ENCODE measurements around the gene TTC9B.

The TTC9B gene

DNA sequence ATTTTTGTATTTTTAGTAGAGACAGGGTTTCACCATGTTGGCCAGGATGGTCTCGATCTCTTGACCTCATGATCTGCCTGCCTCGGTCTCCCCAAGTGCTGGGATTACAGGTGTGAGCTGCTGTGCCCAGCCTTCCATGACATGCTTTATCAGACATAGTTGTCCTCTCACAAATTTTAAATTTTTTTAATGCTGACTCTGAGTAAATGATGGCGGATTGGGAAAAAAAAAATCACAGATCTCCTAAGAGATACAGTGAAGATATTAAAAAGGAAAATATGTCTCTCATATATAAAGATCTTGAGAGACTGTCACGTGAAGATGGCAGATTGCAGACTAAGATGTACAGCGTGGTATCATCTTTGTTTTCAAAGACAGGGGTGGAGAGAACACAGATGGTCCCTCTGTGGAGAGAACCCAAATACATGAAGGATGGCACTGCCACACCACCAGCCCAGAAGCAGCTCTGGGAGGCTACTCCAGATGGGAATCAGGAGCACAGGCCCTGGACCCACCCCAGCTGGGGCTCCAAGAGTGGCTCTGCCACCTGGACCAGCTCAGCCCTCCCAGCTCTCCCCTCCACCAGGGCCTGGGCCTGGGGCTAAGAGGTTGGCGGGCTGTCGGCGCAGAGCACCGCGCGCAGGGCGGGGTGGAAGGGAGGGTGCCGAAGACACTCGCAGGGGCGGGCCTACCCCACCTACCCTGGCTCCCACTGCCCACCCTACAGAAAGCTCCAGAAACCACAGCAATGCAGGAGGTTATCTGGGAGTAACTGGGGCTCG lies 28.3 kb upstream of the TTC9B start:
- DNase-seq (no peak), ATAC-seq (ENCODE audit: insufficient read depth, low read depth) (no peak)
- no peak for TF ChIP-seq EZH2 (IDR thresholded peaks at IDR 0.05; ENCODE audit: borderline replicate concordance, low read depth, low read length, severe bottlenecking)
- TF ChIP-seq, protein P1, sequence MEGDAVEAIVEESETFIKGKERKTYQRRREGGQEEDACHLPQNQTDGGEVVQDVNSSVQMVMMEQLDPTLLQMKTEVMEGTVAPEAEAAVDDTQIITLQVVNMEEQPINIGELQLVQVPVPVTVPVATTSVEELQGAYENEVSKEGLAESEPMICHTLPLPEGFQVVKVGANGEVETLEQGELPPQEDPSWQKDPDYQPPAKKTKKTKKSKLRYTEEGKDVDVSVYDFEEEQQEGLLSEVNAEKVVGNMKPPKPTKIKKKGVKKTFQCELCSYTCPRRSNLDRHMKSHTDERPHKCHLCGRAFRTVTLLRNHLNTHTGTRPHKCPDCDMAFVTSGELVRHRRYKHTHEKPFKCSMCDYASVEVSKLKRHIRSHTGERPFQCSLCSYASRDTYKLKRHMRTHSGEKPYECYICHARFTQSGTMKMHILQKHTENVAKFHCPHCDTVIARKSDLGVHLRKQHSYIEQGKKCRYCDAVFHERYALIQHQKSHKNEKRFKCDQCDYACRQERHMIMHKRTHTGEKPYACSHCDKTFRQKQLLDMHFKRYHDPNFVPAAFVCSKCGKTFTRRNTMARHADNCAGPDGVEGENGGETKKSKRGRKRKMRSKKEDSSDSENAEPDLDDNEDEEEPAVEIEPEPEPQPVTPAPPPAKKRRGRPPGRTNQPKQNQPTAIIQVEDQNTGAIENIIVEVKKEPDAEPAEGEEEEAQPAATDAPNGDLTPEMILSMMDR (IDR thresholded peaks at IDR 0.05; ENCODE audit: borderline replicate concordance, extremely low read depth, low read length, poor library complexity, severe bottlenecking), result no peak
- no peaks in the 10 kb centered on the region for H3K27me3 ChIP-seq (ENCODE audit: insufficient read depth, low read length, poor library complexity)
- H3K4me2 ChIP-seq (ENCODE audit: insufficient read depth, low read length), result no peak overlapping the region
- peaks cover 60% of the 10 kb centered on the region for H4K20me1 ChIP-seq (ENCODE audit: insufficient read depth, low read length)
- H3K36me3 ChIP-seq (ENCODE audit: insufficient read depth, low read length), result peaks cover 64% of the 10 kb centered on the region
- H3K4me1 ChIP-seq (ENCODE audit: insufficient read depth, low read length), result no peaks in the 10 kb centered on the region
- no peak overlapping the region for H3K9ac ChIP-seq (ENCODE audit: low read depth, low read length)
- no peaks in the 10 kb centered on the region for H3K9me3 ChIP-seq (ENCODE audit: insufficient read depth, low read length, severe bottlenecking)
- H3K79me2 ChIP-seq (ENCODE audit: insufficient read depth, low read length), result peaks cover 50% of the 10 kb centered on the region
- no peak overlapping the region for H3K4me3 ChIP-seq (ENCODE audit: low read depth in 1 of 2, low read length in 2 of 2)
- no peak overlapping the region for H3K27ac ChIP-seq (ENCODE audit: low read length)
- H2AFZ ChIP-seq (ENCODE audit: low read depth, low read length), result no peak overlapping the region

GRCh38 chr19:40245506-40246128 lies 27.4 kb upstream of the TTC9B start:
- Histone ChIP-seq H3K4me1 (ENCODE audit: insufficient read depth, low read length) (no peaks in the 10 kb centered on the region), H3K36me3 (ENCODE audit: insufficient read depth, low read length) (peaks cover 67% of the 10 kb centered on the region), H3K27me3 (ENCODE audit: insufficient read depth, low read length, poor library complexity) (no peaks in the 10 kb centered on the region), H3K4me3 (ENCODE audit: low read depth in 1 of 2, low read length in 2 of 2) (no peak overlapping the region), H4K20me1 (ENCODE audit: insufficient read depth, low read length) (peaks cover 58% of the 10 kb centered on the region), H2AFZ (ENCODE audit: low read depth, low read length) (no peak overlapping the region), H3K4me2 (ENCODE audit: insufficient read depth, low read length) (no peak overlapping the region), H3K79me2 (ENCODE audit: insufficient read depth, low read length) (peaks cover 47% of the 10 kb centered on the region), H3K9ac (ENCODE audit: low read depth, low read length) (no peak overlapping the region), H3K27ac (ENCODE audit: low read length) (no peak overlapping the region), H3K9me3 (ENCODE audit: insufficient read depth, low read length, severe bottlenecking) (no peaks in the 10 kb centered on the region)
- TF ChIP-seq, protein P1 (IDR thresholded peaks at IDR 0.05; ENCODE audit: borderline replicate concordance, extremely low read depth, low read length, poor library complexity, severe bottlenecking), result no peak
- TF ChIP-seq EZH2 (IDR thresholded peaks at IDR 0.05; ENCODE audit: borderline replicate concordance, low read depth, low read length, severe bottlenecking), result no peak
- ATAC-seq (ENCODE audit: insufficient read depth, low read depth) (no peak), DNase-seq (no peak)

- H3K4me1 ChIP-seq (ENCODE audit: insufficient read depth, low read length), result no peaks in the 10 kb centered on the region
- no peak overlapping the region for H2AFZ ChIP-seq (ENCODE audit: low read depth, low read length)
- H3K4me2 ChIP-seq (ENCODE audit: insufficient read depth, low read length), result no peak overlapping the region
- H3K27ac ChIP-seq (ENCODE audit: low read length), result no peak overlapping the region
- H3K36me3 ChIP-seq (ENCODE audit: insufficient read depth, low read length), result peaks cover 68% of the 10 kb centered on the region
- TF ChIP-seq EZH2 (IDR thresholded peaks at IDR 0.05; ENCODE audit: borderline replicate concordance, low read depth, low read length, severe bottlenecking), result no peak
- TF ChIP-seq, protein P1 (IDR thresholded peaks at IDR 0.05; ENCODE audit: borderline replicate concordance, extremely low read depth, low read length, poor library complexity, severe bottlenecking), result no peak
- no peak overlapping the region for H3K4me3 ChIP-seq (ENCODE audit: low read depth in 1 of 2, low read length in 2 of 2)
- peaks cover 56% of the 10 kb centered on the region for H4K20me1 ChIP-seq (ENCODE audit: insufficient read depth, low read length)
- H3K79me2 ChIP-seq (ENCODE audit: insufficient read depth, low read length), result peaks cover 44% of the 10 kb centered on the region
- H3K9ac ChIP-seq (ENCODE audit: low read depth, low read length), result no peak overlapping the region
- no peaks in the 10 kb centered on the region for H3K27me3 ChIP-seq (ENCODE audit: insufficient read depth, low read length, poor library complexity)
- no peak for ATAC-seq (ENCODE audit: insufficient read depth, low read depth)
- no peaks in the 10 kb centered on the region for H3K9me3 ChIP-seq (ENCODE audit: insufficient read depth, low read length, severe bottlenecking)
- DNase-seq, result no peak
Observed at GRCh38 chr19:40244579-40245317, 26.6 kb upstream of the TTC9B start.

All from DND-41 (cell line).